DOHH2 (cell line): ENCODE results near the gene SAP30.

ENCODE experiments used
- H3F3A ChIP-seq: fragments of 200-600 bp; sonication (generic), shearing (Covaris generic); 2 replicates; pipeline ENCODE4 v1.6.0; 2016; ENCODE audit warnings: antibody characterized with exemption, mild to moderate bottlenecking; ENCODE audit not compliant: control insufficient read depth, insufficient read depth
- H3K27ac ChIP-seq: fragments of 200-600 bp; sonication (generic); 2 replicates; pipeline ENCODE4 v1.5.1; 2014; ENCODE audit warnings: low read depth, mild to moderate bottlenecking, low read length, moderate library complexity
- H3K27me3 ChIP-seq: fragments of 200-600 bp; sonication (generic); 2 replicates; pipeline ENCODE4 v1.6.1; 2014; ENCODE audit warnings: mild to moderate bottlenecking, low read length, mixed read lengths; ENCODE audit not compliant: control insufficient read depth
- H3K36me3 ChIP-seq: fragments of 200-600 bp; sonication (generic); 2 replicates; pipeline ENCODE4 v1.6.1; 2014; ENCODE audit warnings: mild to moderate bottlenecking, low read length, moderate library complexity, mixed read lengths; ENCODE audit not compliant: control insufficient read depth
- H3K4me1 ChIP-seq: fragments of 200-600 bp; sonication (generic); 2 replicates; pipeline ENCODE4 v1.6.1; 2014; ENCODE audit warnings: mild to moderate bottlenecking, low read length, mixed read lengths; ENCODE audit not compliant: control insufficient read depth
- H3K4me2 ChIP-seq: fragments of 200-600 bp; sonication (generic); 2 replicates; pipeline ENCODE4 v1.6.0; 2014; ENCODE audit warnings: mild to moderate bottlenecking, low read length, moderate library complexity
- H3K4me3 ChIP-seq: fragments of 200-600 bp; sonication (generic); 2 replicates; pipeline ENCODE4 v1.5.1; 2014; ENCODE audit warnings: mild to moderate bottlenecking, low read length, mixed read lengths
- H3K79me2 ChIP-seq: fragments of 200-600 bp; sonication (generic); 2 replicates; pipeline ENCODE4 v1.6.1; 2014; ENCODE audit warnings: mild to moderate bottlenecking, low read length, mixed read lengths; ENCODE audit not compliant: control insufficient read depth
- H3K9me2 ChIP-seq: fragments of 200-600 bp; sonication (generic); replicated peaks from 2 replicates; pipeline ENCODE4 v1.6.1; 2014; ENCODE audit warnings: mild to moderate bottlenecking, low read length, mixed read lengths; ENCODE audit not compliant: control insufficient read depth
- H3K9me3 ChIP-seq: fragments of 200-600 bp; sonication (generic); 2 replicates; pipeline ENCODE4 v1.6.1; 2014; ENCODE audit warnings: antibody characterized with exemption, low read length, mixed read lengths; ENCODE audit not compliant: control insufficient read depth, insufficient read depth
- H4K20me1 ChIP-seq: fragments of 200-600 bp; sonication (generic); 2 replicates; pipeline ENCODE4 v1.6.0; 2014; ENCODE audit warnings: low read depth, mild to moderate bottlenecking, antibody characterized with exemption, low read length, moderate library complexity; ENCODE audit not compliant: control insufficient read depth, insufficient read depth
- CTCF ChIP-seq: fragments of 200-600 bp; sonication (generic); IDR thresholded peaks from one replicate; pipeline ENCODE4 v1.5.1; 2014; ENCODE audit warnings: antibody characterized with exemption, mild to moderate bottlenecking, low read depth, low read length; ENCODE audit not compliant: poor library complexity, severe bottlenecking
- EZH2phosphoT487 ChIP-seq: fragments of 200-600 bp; sonication (generic); IDR thresholded peaks from 2 replicates; pipeline ENCODE4 v1.6.1; 2017; ENCODE audit warnings: borderline replicate concordance, mild to moderate bottlenecking, antibody characterized with exemption, low read length, moderate library complexity, mixed read lengths

The SAP30 gene

DNA sequence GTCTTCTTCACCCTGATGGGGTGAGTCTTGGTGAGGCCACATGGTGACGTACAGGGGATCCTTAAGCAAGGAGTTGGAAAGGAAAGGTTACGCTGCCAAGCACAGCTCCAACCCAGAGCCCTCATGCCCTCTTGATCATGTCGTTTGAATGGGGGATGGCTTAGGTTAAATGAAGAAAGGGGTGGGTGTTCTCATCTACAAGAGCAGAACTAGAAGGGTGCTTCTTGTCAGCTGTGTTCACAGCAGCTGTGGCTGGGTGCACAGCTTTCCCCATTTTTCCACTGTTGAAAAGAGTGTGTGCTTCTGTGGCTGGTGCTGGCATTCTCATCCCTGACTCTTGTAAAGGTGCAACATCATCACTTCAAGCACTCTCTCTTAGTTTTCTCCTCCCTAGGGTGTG lies 43.7 kb downstream of the SAP30 start:
- H3K4me3 ChIP-seq: no peak overlapping the region
- peaks cover 11% of the 10 kb centered on the region for H3K4me1 ChIP-seq
- no peaks in the 10 kb centered on the region for H3K36me3 ChIP-seq
- no peak overlapping the region for H3K4me2 ChIP-seq
- no peak overlapping the region for H3K27ac ChIP-seq
- H3K9me3 ChIP-seq: no peaks in the 10 kb centered on the region
- H3F3A ChIP-seq: no peaks in the 10 kb centered on the region
- H4K20me1 ChIP-seq: no peaks in the 10 kb centered on the region
- no peaks in the 10 kb centered on the region for H3K9me2 ChIP-seq
- no peaks in the 10 kb centered on the region for H3K27me3 ChIP-seq
- TF ChIP-seq CTCF (no peak), EZH2phosphoT487 (no peak)
- no peaks in the 10 kb centered on the region for H3K79me2 ChIP-seq

DNA sequence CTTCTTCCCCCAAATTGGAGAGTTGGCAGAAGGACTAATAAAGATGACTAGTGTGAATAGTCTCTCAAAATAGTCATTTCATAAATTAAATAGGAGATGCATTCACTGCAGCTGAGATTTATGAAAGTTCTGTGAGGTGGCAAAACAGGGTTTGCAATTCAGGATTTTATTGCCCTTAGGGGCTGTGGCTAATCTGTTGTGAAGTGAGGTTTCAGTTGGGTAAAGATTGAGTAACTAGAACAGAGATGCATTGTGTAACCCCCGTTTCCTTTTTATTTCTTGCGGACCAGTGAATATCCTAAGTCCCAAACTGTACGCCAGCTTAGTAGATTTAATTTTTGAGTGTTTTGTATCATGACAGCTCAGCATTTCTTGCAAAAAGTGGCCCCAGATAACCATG lies 44.3 kb downstream of the SAP30 start:
- H3K9me2 ChIP-seq: no peaks in the 10 kb centered on the region
- no peaks in the 10 kb centered on the region for H3K79me2 ChIP-seq
- no peak overlapping the region for H3K4me3 ChIP-seq
- H4K20me1 ChIP-seq: no peaks in the 10 kb centered on the region
- no peaks in the 10 kb centered on the region for H3K9me3 ChIP-seq
- H3F3A ChIP-seq: no peaks in the 10 kb centered on the region
- H3K27me3 ChIP-seq: no peaks in the 10 kb centered on the region
- H3K36me3 ChIP-seq: no peaks in the 10 kb centered on the region
- H3K27ac ChIP-seq: no peak overlapping the region
- no peak for TF ChIP-seq CTCF
- no peak for TF ChIP-seq EZH2phosphoT487
- peaks cover 11% of the 10 kb centered on the region for H3K4me1 ChIP-seq
- H3K4me2 ChIP-seq: no peak overlapping the region

DNA sequence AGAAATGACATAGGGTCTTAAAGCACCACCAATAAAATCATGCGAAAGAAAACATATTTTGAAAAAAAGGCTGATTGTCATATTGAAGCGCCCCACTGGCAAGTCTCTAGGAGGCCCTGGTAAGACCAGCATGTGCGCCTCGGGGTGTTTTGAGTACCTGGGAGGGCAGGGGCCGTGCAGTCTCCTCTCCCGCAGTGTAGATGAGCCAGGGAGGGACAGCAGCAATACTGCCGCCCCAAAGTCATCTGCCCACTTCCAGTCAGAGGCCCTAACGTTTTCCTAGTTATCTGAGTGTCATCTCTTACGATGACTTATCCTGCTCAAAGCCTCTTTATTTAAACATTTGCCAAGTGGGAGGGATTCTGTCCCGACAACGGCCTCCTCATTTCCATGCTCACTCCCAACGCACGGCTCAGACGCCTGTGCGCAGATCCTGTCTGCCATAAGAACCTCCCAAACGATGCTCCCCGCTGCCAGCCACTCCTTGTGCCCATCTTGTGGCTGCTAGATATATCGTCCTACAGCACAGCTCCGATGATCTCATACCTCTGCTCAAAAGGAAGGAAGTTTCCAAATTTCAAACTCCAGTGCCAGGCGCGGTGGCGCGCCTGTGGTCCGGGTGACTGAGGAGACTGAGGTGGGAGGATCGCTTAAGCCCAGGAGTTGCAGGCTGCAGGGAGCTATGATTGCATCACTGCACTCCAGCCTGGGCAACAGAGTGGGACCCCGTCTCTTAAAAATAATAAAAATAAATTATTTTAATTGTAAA lies 45.3 kb downstream of the SAP30 start:
- no peaks in the 10 kb centered on the region for H3K9me2 ChIP-seq
- H3K4me2 ChIP-seq: no peak overlapping the region
- no peak overlapping the region for H3K4me3 ChIP-seq
- H3K27ac ChIP-seq: no peak overlapping the region
- no peaks in the 10 kb centered on the region for H3K36me3 ChIP-seq
- no peaks in the 10 kb centered on the region for H3K79me2 ChIP-seq
- no peaks in the 10 kb centered on the region for H3K9me3 ChIP-seq
- H4K20me1 ChIP-seq: no peaks in the 10 kb centered on the region
- TF ChIP-seq CTCF: no peak
- no peak for TF ChIP-seq EZH2phosphoT487
- H3F3A ChIP-seq: no peaks in the 10 kb centered on the region
- H3K4me1 ChIP-seq: peaks cover 11% of the 10 kb centered on the region
- H3K27me3 ChIP-seq: no peaks in the 10 kb centered on the region
